Measurements from ENCODE around the gene MIEF2. TPM values are rescaled to one million over a fixed set of nuclear protein-coding genes. Genes with fewer than 3 reads are reported as not detected.

Gene MIEF2
- total RNA-seq, 4 donors from 2014 or later: 2.9 to 9.5 (median 5.7) TPM

- no peak for DNase-seq (ENCODE audit: low spot score)
- no peak for TF ChIP-seq CTCF (IDR thresholded peaks at IDR 0.05)
- no peak for ATAC-seq (ENCODE audit: low FRiP score)
Observed at GRCh38 chr17:18254888-18255649, 5.4 kb upstream of the MIEF2 start.

- TF ChIP-seq CTCF (IDR thresholded peaks at IDR 0.05): no peak
- ATAC-seq (ENCODE audit: low FRiP score) (no peak), DNase-seq (ENCODE audit: low spot score) (no peak)
Observed at GRCh38 chr17:18256351-18256750, 4.1 kb upstream of the MIEF2 start.

GRCh38 chr17:18256776-18257175, 3.7 kb upstream of the MIEF2 start:
- DNase-seq (ENCODE audit: low spot score) (no peak), ATAC-seq (ENCODE audit: low FRiP score) (no peak)
- TF ChIP-seq CTCF (IDR thresholded peaks at IDR 0.05): no peak

- ATAC-seq (ENCODE audit: low FRiP score) (peak; percentile 8), DNase-seq (ENCODE audit: low spot score) (peak; percentile 41)
- TF ChIP-seq CTCF (IDR thresholded peaks at IDR 0.05): no peak
Observed at GRCh38 chr17:18257268-18257981, 3.0 kb upstream of the MIEF2 start.

DNA sequence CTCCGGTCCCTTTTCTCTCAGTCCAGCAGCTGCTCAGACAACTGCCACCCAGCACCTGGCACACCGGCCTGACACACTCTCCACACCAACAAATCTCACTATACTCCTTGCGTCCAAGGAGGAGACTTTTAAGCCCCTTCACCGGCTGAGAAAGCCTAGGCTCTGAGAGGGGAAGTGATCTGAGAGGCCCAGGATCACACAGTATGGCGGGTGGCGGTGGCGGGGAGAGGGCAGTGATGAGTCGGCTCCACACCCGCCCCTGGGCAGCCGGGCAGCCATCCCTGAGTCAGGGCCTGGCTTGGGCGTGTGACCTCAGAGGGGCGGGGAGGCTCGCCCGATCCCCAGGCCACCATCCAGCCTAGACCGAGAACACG, 2.5 kb upstream of the MIEF2 start:
- DNase-seq (ENCODE audit: low spot score) (peak; percentile 52), ATAC-seq (ENCODE audit: low FRiP score) (peak; percentile 76)
- TF ChIP-seq CTCF (IDR thresholded peaks at IDR 0.05): no peak

DNA sequence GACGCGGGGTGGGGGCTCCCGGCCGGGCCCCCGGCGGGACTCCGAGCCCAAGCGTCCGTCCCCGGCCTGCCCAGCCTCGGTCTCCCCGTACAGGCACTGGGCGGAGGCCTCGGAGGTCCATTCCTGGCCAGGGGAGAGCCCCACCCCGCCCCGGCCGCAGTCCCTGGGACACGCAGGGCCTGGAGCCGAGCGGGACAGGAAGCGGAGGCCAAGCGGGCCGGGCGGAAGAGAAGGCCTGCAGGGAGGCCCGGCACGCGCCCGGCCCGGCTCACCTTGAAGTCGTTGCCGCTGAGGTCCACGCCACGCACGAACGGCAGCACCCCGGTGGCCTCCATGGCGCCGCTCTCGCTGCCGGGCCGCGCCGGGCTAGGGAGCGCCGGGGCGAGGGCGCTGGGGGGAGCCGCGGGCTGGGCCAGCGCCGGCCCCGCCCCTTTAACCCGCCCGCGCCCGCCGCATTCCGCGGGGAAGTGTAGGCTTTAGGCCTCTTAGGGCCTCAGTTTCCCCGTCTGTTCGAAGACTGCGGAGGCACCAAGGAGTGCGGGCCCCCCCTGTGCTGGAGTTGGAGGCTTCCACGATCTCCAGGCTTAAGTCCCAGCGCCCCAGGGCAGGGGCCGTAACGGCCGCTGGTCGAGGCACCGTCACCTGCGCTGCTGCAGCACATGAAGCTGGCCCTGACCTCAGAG, 2.0 kb upstream of the MIEF2 start, which contains the start of gene FLII:
Gene FLII (minus strand): TSS at position 383 of the 683 bp plus-strand sequence. CDS start 48 bp downstream, at position 335.
- no peak for TF ChIP-seq CTCF (IDR thresholded peaks at IDR 0.05)
- ATAC-seq (ENCODE audit: low FRiP score): peak; percentile 50

More for the DNA sequence above, 2.0 kb upstream of the MIEF2 start, which contains the start of gene FLII:
- no peak for DNase-seq (ENCODE audit: low spot score)
